WTC11 (cell line): ENCODE data around the gene NRG2. TPM values are rescaled to one million over a fixed set of nuclear protein-coding genes. Genes with fewer than 3 reads are reported as not detected.

Source experiments
- ATAC-seq: fragments of 200-7000 bp; cut with Tn5 transposase; 2 replicates; pipeline ENCODE4 v1.10.0; 2021; ENCODE audit warnings: mild to moderate bottlenecking, moderate library complexity
- CTCF ChIA-PET: fragments of 300-600 bp; sonication (Branson Sonifier 250); formaldehyde crosslinking; loops from one replicate; lab custom pipeline; 2021; ENCODE audit warnings: antibody characterized with exemption; lab: Charles Lee
- POLR2A ChIA-PET: fragments of 350-600 bp; sonication (Branson Sonifier 250); formaldehyde crosslinking; loops from one replicate; lab custom pipeline; 2021; ENCODE audit warnings: antibody characterized with exemption; lab: Charles Lee
- DNase-seq: peaks from one replicate; pipeline ENCODE4 v3.0.0; 2021; ENCODE audit warnings: low spot score
- H3K27ac Mint-ChIP-seq: 2 replicates; pipeline ENCODE4 v1.8.0; 2021; ENCODE audit warnings: mixed read lengths
- H3K27me3 Mint-ChIP-seq: 2 replicates; pipeline ENCODE4 v1.8.0; 2021; ENCODE audit warnings: low read depth, mild to moderate bottlenecking, moderate library complexity, mixed read lengths
- H3K36me3 Mint-ChIP-seq: 2 replicates; pipeline ENCODE4 v1.8.0; 2021; ENCODE audit warnings: mixed read lengths
- H3K4me1 Mint-ChIP-seq: 2 replicates; pipeline ENCODE4 v1.8.0; 2022; ENCODE audit warnings: mixed read lengths
- H3K4me3 Mint-ChIP-seq: 2 replicates; pipeline ENCODE4 v1.8.0; 2021; ENCODE audit warnings: mild to moderate bottlenecking, moderate library complexity, mixed read lengths
- H3K9me3 Mint-ChIP-seq: 2 replicates; pipeline ENCODE4 v1.8.0; 2021; ENCODE audit warnings: mixed read lengths
- ATF1 ChIP-seq: sonication (generic); formaldehyde crosslinking; IDR thresholded peaks from 2 replicates; pipeline ENCODE4 v1.8.1; 2023; ENCODE audit warnings: mild to moderate bottlenecking, moderate library complexity, missing genetic modification reagents
- ATF3 ChIP-seq: sonication (generic); formaldehyde crosslinking; conservative IDR thresholded peaks from 2 replicates; pipeline ENCODE4 v1.8.1; 2022; ENCODE audit warnings: mild to moderate bottlenecking, missing genetic modification reagents
- ATF6 ChIP-seq: sonication (generic); formaldehyde crosslinking; IDR thresholded peaks from 2 replicates; pipeline ENCODE4 v1.8.1; 2023; ENCODE audit warnings: mild to moderate bottlenecking, missing genetic modification reagents
- ELF4 ChIP-seq: sonication (generic); formaldehyde crosslinking; IDR thresholded peaks from 2 replicates; pipeline ENCODE4 v1.8.1; 2022; ENCODE audit warnings: low read depth, mild to moderate bottlenecking, moderate library complexity, missing genetic modification reagents
- ERG ChIP-seq: fragments of 250-450 bp; sonication (Bioruptor Pico); IDR thresholded peaks from 2 replicates; pipeline ENCODE4 v1.8.0; 2021; ENCODE audit warnings: mild to moderate bottlenecking
- ETV6 ChIP-seq: sonication (generic); formaldehyde crosslinking; IDR thresholded peaks from 2 replicates; pipeline ENCODE4 v1.8.1; 2022; ENCODE audit warnings: mild to moderate bottlenecking, missing genetic modification reagents
- FOXP1 ChIP-seq: sonication (generic); formaldehyde crosslinking; IDR thresholded peaks from 2 replicates; pipeline ENCODE4 v1.8.0; 2022; ENCODE audit warnings: missing genetic modification reagents, mild to moderate bottlenecking, moderate library complexity, borderline replicate concordance
- GRHL2 ChIP-seq: fragments of 250-450 bp; sonication (Bioruptor Pico); IDR thresholded peaks from 2 replicates; pipeline ENCODE4 v1.8.0; 2022; ENCODE audit warnings: mild to moderate bottlenecking, moderate library complexity; ENCODE audit not compliant: insufficient replicate concordance, severe bottlenecking
- GTF2I ChIP-seq: fragments of 250-450 bp; sonication (Bioruptor Pico); conservative IDR thresholded peaks from 2 replicates; pipeline ENCODE4 v1.4.0; 2021; ENCODE audit warnings: mild to moderate bottlenecking
- HMGA2 ChIP-seq: fragments of 250-450 bp; sonication (Bioruptor Pico); IDR thresholded peaks from 2 replicates; pipeline ENCODE4 v1.4.0; 2021; ENCODE audit warnings: mild to moderate bottlenecking, moderate library complexity
- JUN ChIP-seq: sonication (generic); formaldehyde crosslinking; IDR thresholded peaks from 2 replicates; pipeline ENCODE4 v1.8.0; 2023; ENCODE audit warnings: mild to moderate bottlenecking, missing genetic modification reagents
- MXD4 ChIP-seq: fragments of 250-450 bp; sonication (Bioruptor Pico); IDR thresholded peaks from 2 replicates; pipeline ENCODE4 v1.8.0; 2021; ENCODE audit warnings: mild to moderate bottlenecking, moderate library complexity, borderline replicate concordance
- NR3C1 ChIP-seq: sonication (generic); formaldehyde crosslinking; conservative IDR thresholded peaks from 2 replicates; pipeline ENCODE4 v1.8.1; 2023; ENCODE audit warnings: low read depth, mild to moderate bottlenecking, missing genetic modification reagents
- RELA ChIP-seq: sonication (generic); formaldehyde crosslinking; IDR thresholded peaks from 2 replicates; pipeline ENCODE4 v1.8.1; 2022; ENCODE audit warnings: missing genetic modification reagents, mild to moderate bottlenecking, borderline replicate concordance
- SMAD3 ChIP-seq: sonication (generic); formaldehyde crosslinking; IDR thresholded peaks from 2 replicates; pipeline ENCODE4 v1.8.0; 2022; ENCODE audit warnings: missing genetic modification reagents, mild to moderate bottlenecking, borderline replicate concordance
- TCF7 ChIP-seq: sonication (generic); formaldehyde crosslinking; IDR thresholded peaks from 2 replicates; pipeline ENCODE4 v1.8.0; 2022; ENCODE audit warnings: mild to moderate bottlenecking, low read depth, missing genetic modification reagents, moderate library complexity
- TP53 ChIP-seq: sonication (generic); formaldehyde crosslinking; IDR thresholded peaks from 2 replicates; pipeline ENCODE4 v1.8.1; 2023; ENCODE audit warnings: mild to moderate bottlenecking, missing genetic modification reagents
- ZNF219 ChIP-seq: sonication (generic); formaldehyde crosslinking; IDR thresholded peaks from 2 replicates; pipeline ENCODE4 v1.8.0; 2023; ENCODE audit warnings: missing genetic modification reagents, mild to moderate bottlenecking, borderline replicate concordance
- ZNF317 ChIP-seq: sonication (generic); formaldehyde crosslinking; IDR thresholded peaks from 2 replicates; pipeline ENCODE4 v1.8.1; 2023; ENCODE audit warnings: low read depth, mild to moderate bottlenecking, moderate library complexity, missing genetic modification reagents, borderline replicate concordance
- ZNF416 ChIP-seq: fragments of 250-450 bp; sonication (Bioruptor Pico); IDR thresholded peaks from 2 replicates; pipeline ENCODE4 v1.9.0; 2021; ENCODE audit warnings: mild to moderate bottlenecking, inconsistent platforms
- total RNA-seq: library from RNA; stranded (reverse); gene quantifications from 3 replicates; pipeline ENCODE4 v1.2.3, GENCODE V29; 2021
- TF ChIP-seq, protein P1 (sequence below): fragments of 250-450 bp; sonication (Bioruptor Pico); IDR thresholded peaks from 2 replicates; pipeline ENCODE4 v1.9.0; 2021; ENCODE audit warnings: mild to moderate bottlenecking
- TF ChIP-seq, protein P2 (sequence below): sonication (generic); formaldehyde crosslinking; IDR thresholded peaks from 2 replicates; pipeline ENCODE4 v1.8.0; 2022; ENCODE audit warnings: mild to moderate bottlenecking, missing genetic modification reagents
- TF ChIP-seq, protein P3 (sequence below): sonication (generic); formaldehyde crosslinking; conservative IDR thresholded peaks from 2 replicates; pipeline ENCODE4 v1.8.1; 2023; ENCODE audit warnings: mild to moderate bottlenecking, low read depth, missing genetic modification reagents, moderate library complexity
- TF ChIP-seq, protein P4 (sequence below): sonication (generic); formaldehyde crosslinking; IDR thresholded peaks from 2 replicates; pipeline ENCODE4 v1.8.0; 2022; ENCODE audit warnings: mild to moderate bottlenecking, missing genetic modification reagents

Gene NRG2
- total RNA-seq, 1 experiment from 2014 or later, result 0.44 TPM

DNA sequence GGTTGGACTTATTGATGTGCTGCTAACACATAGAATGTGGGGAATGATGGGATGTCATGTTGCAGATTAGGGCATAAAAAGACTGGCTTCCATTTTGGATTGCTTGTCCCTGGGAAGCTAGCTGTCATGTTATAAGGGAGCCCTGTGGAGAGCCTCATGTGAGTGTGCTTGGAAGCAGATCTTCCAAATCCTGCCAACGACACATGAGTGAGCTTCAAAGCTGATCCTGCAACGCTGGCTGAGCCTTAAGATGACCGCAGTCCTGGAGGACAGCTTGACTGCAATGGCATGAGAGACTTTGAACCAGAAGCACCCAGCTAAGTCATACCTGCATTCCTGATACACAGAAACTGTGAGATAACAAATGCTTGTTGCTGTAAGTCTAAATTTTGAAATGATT lies 63.6 kb downstream of the NRG2 start:
- Mint-ChIP-seq H3K4me1 (peaks cover 10% of the 10 kb centered on the region), H3K9me3 (no peaks in the 10 kb centered on the region), H3K36me3 (no peaks in the 10 kb centered on the region), H3K27me3 (peaks cover 23% of the 10 kb centered on the region), H3K4me3 (no peak overlapping the region), H3K27ac (no peak overlapping the region)
- TF ChIP-seq GTF2I (CRISPR knock-in tag), result no peak
- TF ChIP-seq ELF4 (CRISPR knock-in tag), result no peak
- no peak for TF ChIP-seq SMAD3
- no peak for TF ChIP-seq TP53 (CRISPR knock-in tag)
- no peak for TF ChIP-seq ATF1 (CRISPR knock-in tag)
- TF ChIP-seq TCF7 (CRISPR knock-in tag), result no peak
- no peak for TF ChIP-seq ZNF317 (CRISPR knock-in tag)
- no peak for TF ChIP-seq FOXP1 (CRISPR knock-in tag)
- TF ChIP-seq, protein P1, sequence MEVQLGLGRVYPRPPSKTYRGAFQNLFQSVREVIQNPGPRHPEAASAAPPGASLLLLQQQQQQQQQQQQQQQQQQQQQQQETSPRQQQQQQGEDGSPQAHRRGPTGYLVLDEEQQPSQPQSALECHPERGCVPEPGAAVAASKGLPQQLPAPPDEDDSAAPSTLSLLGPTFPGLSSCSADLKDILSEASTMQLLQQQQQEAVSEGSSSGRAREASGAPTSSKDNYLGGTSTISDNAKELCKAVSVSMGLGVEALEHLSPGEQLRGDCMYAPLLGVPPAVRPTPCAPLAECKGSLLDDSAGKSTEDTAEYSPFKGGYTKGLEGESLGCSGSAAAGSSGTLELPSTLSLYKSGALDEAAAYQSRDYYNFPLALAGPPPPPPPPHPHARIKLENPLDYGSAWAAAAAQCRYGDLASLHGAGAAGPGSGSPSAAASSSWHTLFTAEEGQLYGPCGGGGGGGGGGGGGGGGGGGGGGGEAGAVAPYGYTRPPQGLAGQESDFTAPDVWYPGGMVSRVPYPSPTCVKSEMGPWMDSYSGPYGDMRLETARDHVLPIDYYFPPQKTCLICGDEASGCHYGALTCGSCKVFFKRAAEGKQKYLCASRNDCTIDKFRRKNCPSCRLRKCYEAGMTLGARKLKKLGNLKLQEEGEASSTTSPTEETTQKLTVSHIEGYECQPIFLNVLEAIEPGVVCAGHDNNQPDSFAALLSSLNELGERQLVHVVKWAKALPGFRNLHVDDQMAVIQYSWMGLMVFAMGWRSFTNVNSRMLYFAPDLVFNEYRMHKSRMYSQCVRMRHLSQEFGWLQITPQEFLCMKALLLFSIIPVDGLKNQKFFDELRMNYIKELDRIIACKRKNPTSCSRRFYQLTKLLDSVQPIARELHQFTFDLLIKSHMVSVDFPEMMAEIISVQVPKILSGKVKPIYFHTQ, result no peak
- TF ChIP-seq ATF3 (CRISPR knock-in tag), result no peak
- TF ChIP-seq ETV6 (CRISPR knock-in tag), result no peak
- no peak for TF ChIP-seq GRHL2
- TF ChIP-seq, protein P2, sequence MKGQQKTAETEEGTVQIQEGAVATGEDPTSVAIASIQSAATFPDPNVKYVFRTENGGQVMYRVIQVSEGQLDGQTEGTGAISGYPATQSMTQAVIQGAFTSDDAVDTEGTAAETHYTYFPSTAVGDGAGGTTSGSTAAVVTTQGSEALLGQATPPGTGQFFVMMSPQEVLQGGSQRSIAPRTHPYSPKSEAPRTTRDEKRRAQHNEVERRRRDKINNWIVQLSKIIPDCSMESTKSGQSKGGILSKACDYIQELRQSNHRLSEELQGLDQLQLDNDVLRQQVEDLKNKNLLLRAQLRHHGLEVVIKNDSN (CRISPR knock-in tag), result no peak
- TF ChIP-seq ZNF416, result no peak
- no peak for TF ChIP-seq RELA (CRISPR knock-in tag)
- no peak for TF ChIP-seq ERG
- TF ChIP-seq HMGA2 (CRISPR knock-in tag), result no peak
- TF ChIP-seq ATF6 (CRISPR knock-in tag), result no peak
- TF ChIP-seq, all 79 proteins: peak for 0
- DNase-seq (no peak), ATAC-seq (no peak)
- POLR2A ChIA-PET, result interaction anchor here (0.7 kb wide), 2 partner anchors 112 to 196 kb away, joined by 3 to 4 read pairs; no protein-coding TSS in a partner anchor
- CTCF ChIA-PET, result interaction anchor here (0.6 to 4.7 kb wide), 6 partner anchors 11 to 204 kb away, joined by 3 to 59 read pairs (median 5); no protein-coding TSS in a partner anchor

DNA sequence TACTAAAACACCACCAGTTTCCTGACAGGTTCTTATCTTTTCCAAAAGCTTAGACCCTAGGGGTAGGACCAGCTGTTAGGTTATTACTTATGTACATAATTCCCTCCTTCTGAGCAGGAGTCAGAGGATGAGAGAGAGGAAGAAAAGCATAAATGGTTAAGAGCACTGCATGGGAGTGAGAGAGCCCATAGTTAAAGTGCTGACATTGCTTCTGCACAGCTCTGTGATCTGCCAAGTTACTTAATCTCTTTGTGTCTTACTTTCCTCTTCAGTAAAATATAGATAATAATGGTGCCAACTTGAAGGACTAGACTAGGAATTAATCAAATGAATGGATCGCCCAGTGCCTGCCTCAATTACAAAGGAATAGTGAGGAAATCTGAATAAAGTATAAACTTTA lies 66.4 kb downstream of the NRG2 start:
- no peak for ATAC-seq
- Mint-ChIP-seq H3K4me3 (no peak overlapping the region), H3K4me1 (no peaks in the 10 kb centered on the region), H3K9me3 (no peaks in the 10 kb centered on the region), H3K27me3 (peaks cover 16% of the 10 kb centered on the region), H3K36me3 (no peaks in the 10 kb centered on the region), H3K27ac (no peak overlapping the region)
- ChIA-PET CTCF (interaction anchor here (1.1 kb wide), 1 partner anchor 8 kb away, joined by 7 read pairs; no protein-coding TSS in a partner anchor), POLR2A (no interaction called here)
- no peak for DNase-seq
- TF ChIP-seq, protein P3, sequence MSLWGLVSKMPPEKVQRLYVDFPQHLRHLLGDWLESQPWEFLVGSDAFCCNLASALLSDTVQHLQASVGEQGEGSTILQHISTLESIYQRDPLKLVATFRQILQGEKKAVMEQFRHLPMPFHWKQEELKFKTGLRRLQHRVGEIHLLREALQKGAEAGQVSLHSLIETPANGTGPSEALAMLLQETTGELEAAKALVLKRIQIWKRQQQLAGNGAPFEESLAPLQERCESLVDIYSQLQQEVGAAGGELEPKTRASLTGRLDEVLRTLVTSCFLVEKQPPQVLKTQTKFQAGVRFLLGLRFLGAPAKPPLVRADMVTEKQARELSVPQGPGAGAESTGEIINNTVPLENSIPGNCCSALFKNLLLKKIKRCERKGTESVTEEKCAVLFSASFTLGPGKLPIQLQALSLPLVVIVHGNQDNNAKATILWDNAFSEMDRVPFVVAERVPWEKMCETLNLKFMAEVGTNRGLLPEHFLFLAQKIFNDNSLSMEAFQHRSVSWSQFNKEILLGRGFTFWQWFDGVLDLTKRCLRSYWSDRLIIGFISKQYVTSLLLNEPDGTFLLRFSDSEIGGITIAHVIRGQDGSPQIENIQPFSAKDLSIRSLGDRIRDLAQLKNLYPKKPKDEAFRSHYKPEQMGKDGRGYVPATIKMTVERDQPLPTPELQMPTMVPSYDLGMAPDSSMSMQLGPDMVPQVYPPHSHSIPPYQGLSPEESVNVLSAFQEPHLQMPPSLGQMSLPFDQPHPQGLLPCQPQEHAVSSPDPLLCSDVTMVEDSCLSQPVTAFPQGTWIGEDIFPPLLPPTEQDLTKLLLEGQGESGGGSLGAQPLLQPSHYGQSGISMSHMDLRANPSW (CRISPR knock-in tag), result no peak
- TF ChIP-seq ZNF219 (CRISPR knock-in tag) (no peak), JUN (no peak), MXD4 (no peak), SMAD3 (no peak), NR3C1 (CRISPR knock-in tag) (no peak), TCF7 (CRISPR knock-in tag) (no peak), ATF1 (CRISPR knock-in tag) (no peak)
- TF ChIP-seq, protein P4, sequence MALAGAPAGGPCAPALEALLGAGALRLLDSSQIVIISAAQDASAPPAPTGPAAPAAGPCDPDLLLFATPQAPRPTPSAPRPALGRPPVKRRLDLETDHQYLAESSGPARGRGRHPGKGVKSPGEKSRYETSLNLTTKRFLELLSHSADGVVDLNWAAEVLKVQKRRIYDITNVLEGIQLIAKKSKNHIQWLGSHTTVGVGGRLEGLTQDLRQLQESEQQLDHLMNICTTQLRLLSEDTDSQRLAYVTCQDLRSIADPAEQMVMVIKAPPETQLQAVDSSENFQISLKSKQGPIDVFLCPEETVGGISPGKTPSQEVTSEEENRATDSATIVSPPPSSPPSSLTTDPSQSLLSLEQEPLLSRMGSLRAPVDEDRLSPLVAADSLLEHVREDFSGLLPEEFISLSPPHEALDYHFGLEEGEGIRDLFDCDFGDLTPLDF (CRISPR knock-in tag), result no peak
